NCI-H128 (cell line): ENCODE measurements around the gene TRIM41.
"Not testable (repeated sequence)": the region's sequence is repeated elsewhere in the genome, so short reads cannot be mapped to it uniquely, and the experiment has no call there.

Experiments
- DNase-seq: peaks from one replicate; lab custom pipeline; 2025; ENCODE audit not compliant: unreplicated experiment; lab: John Stamatoyannopoulos, UW

TRIM41 gene

DNA sequence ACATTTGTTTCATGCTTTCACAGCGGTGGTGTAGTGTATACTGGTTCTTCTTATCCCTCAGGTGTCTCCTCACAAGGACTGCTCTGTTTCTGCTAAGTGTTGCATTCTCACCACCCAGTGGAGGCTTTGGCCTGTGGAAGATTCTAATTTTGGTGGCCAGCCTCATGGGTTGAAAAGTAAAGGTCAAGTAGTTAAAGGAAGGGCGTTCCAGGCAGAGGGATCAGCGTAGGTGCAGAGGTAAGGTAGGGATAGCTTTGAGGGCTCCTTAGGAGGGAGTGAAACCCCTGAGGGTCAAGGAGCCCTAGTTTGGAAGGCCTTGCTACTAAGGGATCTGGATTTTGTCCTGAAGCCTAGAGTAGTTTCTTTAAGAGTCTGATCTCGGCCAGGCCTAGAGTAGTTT is 25.2 kb downstream of the TRIM41 start:
- DNase-seq: no peak

GRCh38 chr5:181255276-181255675 is 32.2 kb downstream of the TRIM41 start:
- no peak for DNase-seq

GRCh38 chr5:181255836-181256578 is 32.9 kb downstream of the TRIM41 start:
- DNase-seq: no peak

DNA sequence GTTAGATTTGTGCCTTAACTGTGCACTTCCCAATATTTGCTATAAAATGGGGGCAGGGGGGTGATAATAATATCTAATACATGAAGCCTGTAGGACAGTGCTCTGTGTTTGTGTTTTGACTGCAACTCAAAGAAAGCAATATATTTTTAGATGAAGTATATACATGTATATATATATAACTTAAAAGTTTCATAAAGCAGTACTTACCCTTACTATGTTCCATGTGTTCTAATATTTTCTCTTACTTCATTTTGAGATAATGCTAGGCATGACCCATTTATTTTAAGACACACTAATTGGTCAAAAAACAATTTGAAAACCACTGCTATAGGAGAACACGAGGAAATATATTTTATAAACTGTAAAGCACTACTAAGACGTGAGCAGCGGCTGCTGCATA is 35.5 kb downstream of the TRIM41 start:
- no peak for DNase-seq

- no peak for DNase-seq
Measured at GRCh38 chr5:181259283-181259682, 36.2 kb downstream of the TRIM41 start.

- no peak for DNase-seq
Measured at GRCh38 chr5:181259974-181260719, 37.1 kb downstream of the TRIM41 start.

DNA sequence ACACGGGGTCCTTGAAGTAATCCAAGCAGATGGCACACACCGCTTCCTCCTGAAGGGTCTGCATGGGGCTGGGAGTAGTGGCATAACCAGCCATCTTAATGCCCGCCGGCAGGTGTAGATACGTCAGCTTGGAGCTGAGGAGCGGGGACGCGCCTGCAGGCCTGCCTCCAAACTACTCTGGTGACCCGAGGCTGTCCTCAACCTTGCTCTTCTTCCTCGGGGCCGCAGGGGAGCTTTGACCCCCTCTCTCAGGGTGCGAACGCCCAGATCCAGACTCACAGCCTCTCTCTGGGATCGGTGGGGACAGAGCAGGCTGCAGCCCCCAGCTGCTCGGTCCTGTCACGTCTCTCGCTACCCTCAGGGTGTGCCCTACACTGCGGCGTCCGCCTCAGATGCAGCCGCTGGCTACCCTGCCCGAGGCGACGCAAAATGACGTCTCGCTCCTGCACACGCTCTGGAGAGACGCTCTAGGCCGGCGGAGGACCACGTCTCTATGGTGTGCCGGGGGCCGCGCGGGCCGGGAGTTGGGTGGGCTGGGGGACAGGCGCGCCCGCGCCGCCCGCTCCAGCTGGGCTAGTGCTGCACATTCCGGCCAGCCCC is 37.7 kb downstream of the TRIM41 start, which contains the start of gene TRIM52:
Gene TRIM52, minus strand, starts transcription at position 424 of the 600 bp plus-strand sequence. Its CDS starts 330 bp downstream, at position 94.
- no peak for DNase-seq

DNA sequence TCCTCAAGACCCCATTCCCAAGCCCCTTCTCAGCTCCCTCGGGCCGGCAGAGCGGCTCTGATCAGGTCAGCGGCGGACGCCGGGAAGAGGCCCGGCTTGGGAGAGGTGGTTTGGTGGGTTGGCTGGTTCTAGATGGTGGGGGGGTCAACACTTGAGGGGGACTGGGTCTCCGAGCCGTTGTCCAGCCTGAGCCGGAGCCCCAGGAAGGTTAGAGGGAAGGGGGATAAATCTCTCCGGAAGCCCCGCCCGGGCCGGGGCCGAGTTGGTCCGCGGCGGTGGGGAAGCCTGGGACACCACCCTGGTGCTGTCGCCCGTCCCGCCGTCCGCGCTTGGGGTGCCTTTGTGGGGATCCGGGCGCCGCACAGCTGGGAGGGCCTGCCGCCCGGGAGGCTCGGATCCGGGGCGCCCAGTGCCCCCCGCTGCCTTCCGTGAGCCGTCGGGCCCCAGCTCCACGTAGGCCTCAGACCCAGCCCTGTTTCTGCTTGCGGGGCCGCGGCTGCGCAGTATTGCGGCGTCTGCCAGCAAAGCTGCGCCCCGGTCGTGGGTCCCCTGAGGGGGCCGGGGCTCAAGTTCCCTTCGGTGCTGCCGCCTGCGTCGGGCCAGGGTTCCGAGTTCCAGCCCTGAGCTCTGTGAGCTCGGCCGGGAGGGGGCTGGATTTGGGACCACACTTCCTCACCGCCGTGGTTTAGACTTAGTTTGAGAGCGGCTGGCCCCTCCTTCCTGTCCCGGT is 38.4 kb downstream of the TRIM41 start:
- no peak for DNase-seq

DNA sequence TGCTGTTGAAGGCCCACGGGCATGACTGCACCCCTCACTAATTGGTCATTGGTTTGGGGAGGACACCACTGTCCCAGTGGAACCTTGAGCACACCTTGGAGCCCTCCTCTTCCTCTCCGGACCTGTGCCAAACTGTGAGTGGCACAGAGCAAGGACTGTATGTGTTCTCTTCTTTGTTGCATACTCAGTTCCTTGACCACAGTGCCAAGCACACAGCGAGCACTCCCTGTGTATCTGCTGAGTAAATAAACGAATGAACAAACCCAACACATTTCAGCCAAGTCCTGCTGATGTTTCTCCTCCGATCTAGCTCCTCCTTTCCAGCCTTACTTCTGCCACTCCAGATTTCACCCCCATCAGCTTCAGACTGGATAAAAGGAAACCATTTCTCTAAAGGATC is 40.6 kb downstream of the TRIM41 start:
- no peak for DNase-seq

DNA sequence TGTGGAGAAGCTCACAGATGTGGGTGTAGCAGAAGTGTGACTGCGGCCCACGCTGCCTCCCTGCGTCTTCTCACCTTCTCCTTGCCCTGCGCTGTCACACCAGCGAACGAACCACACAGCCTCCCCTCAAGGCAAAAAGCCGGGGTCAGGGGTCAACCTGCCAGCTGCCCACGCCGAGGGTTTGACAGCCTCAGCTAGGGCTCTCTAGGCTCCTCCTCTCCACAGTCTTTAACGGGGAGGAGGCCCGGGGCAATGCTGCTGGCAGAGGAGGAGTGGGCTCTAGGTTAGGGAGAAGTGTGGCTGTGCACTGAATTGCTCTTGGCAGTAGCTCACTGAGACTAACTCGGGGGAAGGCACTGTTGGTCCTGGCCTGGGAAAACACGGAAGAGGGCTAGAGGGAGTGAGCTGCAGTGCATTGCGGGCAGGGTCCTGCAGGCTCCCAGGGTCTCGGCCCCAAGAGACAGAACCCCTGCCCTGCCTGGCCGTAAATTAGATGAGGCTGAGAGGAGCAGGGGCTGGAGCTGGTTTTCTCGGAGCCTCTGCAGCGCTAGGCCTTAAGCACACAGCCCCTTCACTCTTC is 42.1 kb downstream of the TRIM41 start:
- DNase-seq: no peak

DNA sequence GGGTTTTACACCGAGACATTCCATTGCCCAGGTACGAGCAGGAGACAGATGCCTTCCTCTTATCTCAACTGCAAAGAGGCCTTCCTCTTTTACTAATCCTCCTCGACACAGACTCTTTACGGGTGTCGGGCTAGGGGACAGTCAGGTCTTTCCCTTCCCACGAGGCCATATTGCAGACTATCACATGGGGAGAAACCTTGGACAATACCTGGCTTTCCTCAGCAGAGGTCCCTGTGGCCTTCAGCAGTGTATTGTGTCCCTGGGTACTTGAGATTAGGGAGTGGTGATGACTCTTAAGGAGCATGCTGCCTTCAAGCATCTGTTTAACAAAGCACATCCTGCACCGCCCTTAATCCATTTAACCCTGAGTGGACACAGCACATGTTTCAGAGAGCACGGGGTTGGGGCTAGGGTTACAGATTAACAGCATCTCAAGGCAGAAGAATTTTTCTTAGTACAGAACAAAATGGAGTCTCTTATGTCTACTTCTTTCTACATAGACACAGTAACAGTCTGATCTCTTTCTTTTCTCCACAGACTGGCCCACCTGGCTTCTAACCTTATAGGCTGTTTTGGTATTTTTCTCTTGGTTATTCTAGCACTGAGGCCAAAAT is 44.3 kb downstream of the TRIM41 start:
- not testable (repeated sequence) for DNase-seq

GRCh38 chr5:181267907-181268306 is 44.8 kb downstream of the TRIM41 start:
- DNase-seq: not testable (repeated sequence)

- no peak for DNase-seq
Measured at GRCh38 chr5:181271081-181271480, 48.0 kb downstream of the TRIM41 start.

DNA sequence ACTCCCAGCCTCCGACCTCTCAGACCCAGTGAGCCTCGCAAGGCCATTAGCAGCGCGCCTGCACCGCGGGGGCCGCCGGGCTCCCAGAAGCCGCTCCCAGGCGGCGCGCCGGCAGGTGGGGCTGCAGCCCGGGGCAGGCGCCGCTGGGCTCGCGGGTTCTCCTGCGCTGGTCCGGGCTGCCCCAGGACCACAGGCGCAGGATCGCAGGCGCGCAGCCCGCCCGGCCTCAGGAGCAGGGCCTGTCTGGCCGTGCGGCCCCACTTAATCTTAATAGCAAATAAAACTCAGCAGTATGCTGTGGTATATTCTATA is 50.3 kb downstream of the TRIM41 start:
- DNase-seq: not testable (repeated sequence)

DNA sequence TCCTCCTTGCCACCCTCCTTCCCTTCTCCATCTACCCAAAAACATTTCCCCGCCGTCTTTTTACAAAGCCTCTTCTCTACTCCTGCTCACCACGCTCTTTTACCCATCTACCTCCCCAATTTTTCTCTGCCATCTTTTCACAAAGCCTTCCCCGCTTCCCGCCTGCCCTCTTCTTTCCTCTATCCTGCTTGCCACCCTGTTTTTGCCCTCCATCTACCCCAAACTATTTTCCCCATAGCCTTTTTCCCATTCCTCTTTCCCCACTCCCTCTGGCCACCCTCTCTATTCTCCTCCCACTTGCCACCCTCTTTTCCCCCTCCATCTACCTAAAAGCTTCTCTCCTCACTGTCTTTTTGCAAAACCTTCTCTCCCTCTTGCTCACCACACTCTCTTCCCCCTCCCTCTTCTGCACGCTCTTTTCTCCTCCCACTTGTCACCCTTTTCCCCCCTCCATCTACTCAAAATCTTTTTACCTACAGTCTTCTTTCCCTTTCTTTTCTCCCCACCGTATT is 57.2 kb downstream of the TRIM41 start:
- DNase-seq: no peak

- no peak for DNase-seq
Measured at GRCh38 chr5:181281077-181281983, 58.2 kb downstream of the TRIM41 start.

- no peak for DNase-seq
Measured at GRCh38 chr5:181281984-181282316, 58.9 kb downstream of the TRIM41 start.

DNA sequence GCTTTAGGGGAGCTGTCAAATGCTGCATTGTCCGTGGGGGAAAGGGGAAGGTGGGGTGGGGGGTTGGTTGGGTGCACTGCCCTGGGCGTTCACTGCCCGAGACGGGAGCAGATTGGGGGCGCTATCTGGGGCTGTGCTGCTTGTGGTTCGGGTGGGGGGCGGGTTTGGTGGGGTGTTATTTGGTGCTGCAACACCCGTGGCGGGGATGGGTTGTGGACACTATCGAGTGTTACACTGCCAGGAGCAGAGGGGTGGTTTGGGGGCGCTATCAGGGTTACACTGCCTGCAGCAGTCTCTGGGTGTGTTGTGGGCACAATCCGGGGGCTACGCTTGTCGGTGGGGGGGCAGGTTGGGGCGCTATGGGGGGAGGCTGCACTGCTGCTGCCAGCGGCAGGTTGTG is 59.3 kb downstream of the TRIM41 start:
- DNase-seq: not testable (repeated sequence)

GRCh38 chr5:181282874-181283273 is 59.8 kb downstream of the TRIM41 start:
- no peak for DNase-seq

DNA sequence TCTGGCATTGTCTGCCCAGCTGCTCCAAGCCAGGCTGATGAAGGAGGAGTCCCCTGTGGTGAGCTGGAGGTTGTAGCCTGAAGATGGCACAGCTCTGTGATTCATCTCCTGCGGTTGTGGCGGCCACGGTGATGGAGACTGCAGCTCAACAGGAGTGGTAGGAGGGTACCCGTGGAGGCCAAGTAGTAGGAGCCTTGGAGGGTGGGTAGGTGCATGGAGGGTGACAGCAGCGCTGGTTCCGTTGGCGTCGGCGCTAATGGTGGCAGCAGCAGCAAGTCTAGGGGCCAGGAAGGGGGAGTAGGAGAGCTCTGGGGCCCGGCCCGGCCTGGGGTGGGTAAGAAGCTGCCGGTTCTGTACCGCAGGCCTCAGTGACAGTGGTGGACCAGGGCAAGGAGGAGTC is 60.3 kb downstream of the TRIM41 start:
- DNase-seq: no peak
